Fibroblast of gingiva (primary cell): ENCODE data around the gene IQCK.
"Not testable (repeated sequence)": the region's sequence is repeated elsewhere in the genome, so short reads cannot be mapped to it uniquely, and the experiment has no call there.

ENCODE experiments used
- DNase-seq: peaks from one replicate; pipeline ENCODE4 v3.0.0-alpha.2; 2011; ENCODE audit warnings: low read depth

The IQCK gene

GRCh38 chr16:19717741-19718623 is at the start of gene IQCK, which contains the start of gene KNOP1:
TSS of gene IQCK (plus strand) at chr16:19718271. CDS start at chr16:19718307, 36 bp downstream.
TSS of gene KNOP1 (minus strand) at chr16:19718227. CDS start at chr16:19715035, 3,192 bp downstream.
- DNase-seq = peak; percentile 88

- no peak for DNase-seq
Measured at GRCh38 chr16:19672378-19672777, 45.7 kb upstream of the IQCK start.

- no peak for DNase-seq
Measured at GRCh38 chr16:19674485-19674884, 43.6 kb upstream of the IQCK start.

GRCh38 chr16:19677402-19677801 is 40.7 kb upstream of the IQCK start:
- no peak for DNase-seq

- peak; percentile 77 for DNase-seq
Measured at GRCh38 chr16:19678804-19679203, 39.3 kb upstream of the IQCK start.

- not testable (repeated sequence) for DNase-seq
Measured at GRCh38 chr16:19679281-19679680, 38.8 kb upstream of the IQCK start.

- DNase-seq = no peak
Measured at GRCh38 chr16:19680881-19681340, 37.2 kb upstream of the IQCK start.

GRCh38 chr16:19681637-19682036 is 36.4 kb upstream of the IQCK start:
- no peak for DNase-seq

- no peak for DNase-seq
Measured at GRCh38 chr16:19683453-19684236, 34.4 kb upstream of the IQCK start.

- DNase-seq = no peak
Measured at GRCh38 chr16:19685176-19685575, 32.9 kb upstream of the IQCK start.

GRCh38 chr16:19687279-19687678 is 30.8 kb upstream of the IQCK start:
- no peak for DNase-seq

GRCh38 chr16:19688396-19689024 is 29.6 kb upstream of the IQCK start:
- DNase-seq = no peak

GRCh38 chr16:19689342-19689741 is 28.7 kb upstream of the IQCK start:
- no peak for DNase-seq

GRCh38 chr16:19690196-19690595 is 27.9 kb upstream of the IQCK start:
- no peak for DNase-seq

- peak; percentile 14 for DNase-seq
Measured at GRCh38 chr16:19691161-19691711, 26.8 kb upstream of the IQCK start.

- DNase-seq = no peak
Measured at GRCh38 chr16:19694989-19695388, 23.1 kb upstream of the IQCK start.

- peak; percentile 91 for DNase-seq
Measured at GRCh38 chr16:19696328-19696727, 21.7 kb upstream of the IQCK start.

GRCh38 chr16:19696961-19697360 is 21.1 kb upstream of the IQCK start:
- no peak for DNase-seq

GRCh38 chr16:19697756-19698318 is 20.2 kb upstream of the IQCK start:
- DNase-seq = no peak

GRCh38 chr16:19698480-19699465 is 19.3 kb upstream of the IQCK start:
- DNase-seq = peak; percentile 80
